Activated CD4-positive, alpha-beta memory T cell treated with anti-CD3 and anti-CD28 coated beads, Interleukin-2, amount 10 ng/mL, durations not matched to agents 7 days and 5 days (primary cell): ENCODE results near the gene PMPCA. TPM values are rescaled to one million over a fixed set of nuclear protein-coding genes. Genes with fewer than 3 reads are reported as not detected.

ENCODE experiments used
- CTCF ChIA-PET: fragments of 350-600 bp; sonication (Branson Sonifier 250); formaldehyde crosslinking; loops from one replicate; lab custom pipeline; 2021; ENCODE audit warnings: antibody characterized with exemption, inconsistent platforms; lab: Charles Lee
- POLR2A ChIA-PET: fragments of 350-600 bp; sonication (Branson Sonifier 250); formaldehyde crosslinking; loops from one replicate; lab custom pipeline; 2021; ENCODE audit warnings: antibody characterized with exemption; lab: Charles Lee
- DNase-seq: peaks from one replicate; pipeline ENCODE4 v3.0.0-alpha.2; 2020
- H3K27ac Mint-ChIP-seq: one replicate; pipeline ENCODE4 v1.8.0; 2021; ENCODE audit warnings: mild to moderate bottlenecking, mixed read lengths
- H3K27me3 Mint-ChIP-seq: one replicate; pipeline ENCODE4 v1.8.0; 2021; ENCODE audit warnings: mixed read lengths
- H3K36me3 Mint-ChIP-seq: one replicate; pipeline ENCODE4 v1.8.0; 2021; ENCODE audit warnings: low read depth, mixed read lengths
- H3K4me1 Mint-ChIP-seq: one replicate; pipeline ENCODE4 v1.8.0; 2021; ENCODE audit warnings: mixed read lengths
- H3K4me3 Mint-ChIP-seq: one replicate; pipeline ENCODE4 v1.8.0; 2021; ENCODE audit warnings: mild to moderate bottlenecking, mixed read lengths
- H3K9me3 Mint-ChIP-seq: one replicate; pipeline ENCODE4 v1.8.0; 2021; ENCODE audit warnings: mixed read lengths
- total RNA-seq, 2 experiments: library from RNA; stranded (reverse); gene quantifications; one replicate each; pipeline ENCODE4 v1.2.3, GENCODE V29; 2021

PMPCA gene
- total RNA-seq, 2 experiments from 2014 or later = 56.6 to 62.2 TPM

DNA sequence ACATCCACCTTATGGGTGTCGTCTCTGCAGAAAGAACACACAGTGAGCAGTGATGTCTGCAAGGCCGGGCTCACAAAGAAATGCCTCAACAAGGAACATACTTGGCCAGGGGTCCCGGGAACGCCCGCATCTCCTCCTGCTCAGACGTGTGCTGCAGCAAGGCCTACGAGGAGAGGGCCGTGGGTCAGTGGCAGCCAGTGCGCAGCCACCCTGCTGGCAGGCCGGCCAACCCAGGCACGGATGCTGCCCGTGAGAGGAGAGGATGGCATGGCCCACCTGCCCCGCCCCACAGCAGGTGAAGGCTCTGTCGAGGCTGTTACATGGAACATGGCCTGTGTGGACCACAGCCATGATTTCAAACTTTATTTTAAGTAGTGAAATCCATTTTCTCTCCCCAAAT, 53.1 kb downstream of the PMPCA start:
- peaks cover 66% of the 10 kb centered on the region for H3K36me3 Mint-ChIP-seq
- no peak overlapping the region for H3K4me3 Mint-ChIP-seq
- H3K9me3 Mint-ChIP-seq = no peaks in the 10 kb centered on the region
- ChIA-PET POLR2A (no interaction called here), CTCF (no interaction called here)
- no peak overlapping the region for H3K27ac Mint-ChIP-seq
- no peaks in the 10 kb centered on the region for H3K4me1 Mint-ChIP-seq
- H3K27me3 Mint-ChIP-seq = no peaks in the 10 kb centered on the region
- no peak for DNase-seq

DNA sequence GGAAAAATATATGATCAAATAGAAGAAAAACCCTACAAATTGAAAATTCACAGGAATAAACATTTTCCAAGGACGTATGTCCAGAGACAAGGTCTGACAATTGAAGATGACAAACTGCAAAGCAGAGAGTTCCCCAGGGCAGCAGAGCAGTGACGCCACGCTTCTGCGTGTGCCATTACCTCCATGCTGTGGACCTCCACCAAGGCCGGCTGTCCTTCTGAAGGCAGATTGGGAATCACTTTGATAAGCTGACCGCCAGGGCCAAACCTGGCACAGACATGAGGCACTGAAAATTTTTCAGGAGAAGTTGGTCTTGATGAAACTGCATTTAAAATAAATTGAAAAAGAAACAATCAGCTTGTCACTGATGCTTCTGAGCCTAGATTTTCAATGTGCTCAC, 53.8 kb downstream of the PMPCA start:
- CTCF ChIA-PET = interaction anchor here (0.6 kb wide), 1 partner anchor 583 kb away, joined by 4 read pairs; no protein-coding TSS in a partner anchor
- no peaks in the 10 kb centered on the region for H3K27me3 Mint-ChIP-seq
- H3K4me3 Mint-ChIP-seq = no peak overlapping the region
- no peak overlapping the region for H3K27ac Mint-ChIP-seq
- H3K36me3 Mint-ChIP-seq = peaks cover 65% of the 10 kb centered on the region
- DNase-seq = no peak
- H3K4me1 Mint-ChIP-seq = no peaks in the 10 kb centered on the region
- H3K9me3 Mint-ChIP-seq = no peaks in the 10 kb centered on the region
- POLR2A ChIA-PET = no interaction called here

DNA sequence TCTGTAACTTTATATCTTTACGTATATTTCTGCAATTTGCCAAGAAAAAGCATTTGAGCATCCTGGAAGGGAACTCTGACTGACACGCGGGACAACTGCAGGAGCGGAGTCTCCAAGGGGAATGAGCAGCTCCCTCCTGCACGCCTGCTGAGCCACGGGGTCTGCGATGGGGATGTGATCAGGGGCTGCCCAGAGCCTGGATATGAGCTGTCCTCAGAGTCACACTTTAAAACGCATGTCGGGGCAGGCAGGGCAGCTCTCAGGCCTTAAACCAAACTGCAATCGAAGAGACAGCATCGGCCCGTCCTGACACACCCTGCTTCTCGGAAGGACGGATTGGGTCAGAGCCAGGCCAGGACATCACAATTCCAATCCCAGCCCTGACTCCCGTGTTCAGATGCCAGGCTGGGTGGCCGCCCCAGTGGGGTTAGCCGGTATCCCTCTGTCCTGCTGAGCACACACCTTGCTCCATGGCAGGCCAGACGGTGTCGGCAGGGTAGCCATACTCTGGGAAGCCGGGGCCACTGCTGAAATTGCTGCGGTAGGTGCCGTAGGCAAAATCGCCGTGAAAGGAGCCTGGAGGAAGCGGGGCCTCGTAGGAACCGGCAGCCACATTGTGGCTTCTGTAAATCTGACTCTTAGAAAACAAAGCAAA, 55.2 kb downstream of the PMPCA start:
- no peaks in the 10 kb centered on the region for H3K9me3 Mint-ChIP-seq
- CTCF ChIA-PET = no interaction called here
- peaks cover 61% of the 10 kb centered on the region for H3K36me3 Mint-ChIP-seq
- H3K4me1 Mint-ChIP-seq = no peaks in the 10 kb centered on the region
- no peaks in the 10 kb centered on the region for H3K27me3 Mint-ChIP-seq
- no peak overlapping the region for H3K27ac Mint-ChIP-seq
- POLR2A ChIA-PET = no interaction called here
- DNase-seq = no peak
- no peak overlapping the region for H3K4me3 Mint-ChIP-seq

DNA sequence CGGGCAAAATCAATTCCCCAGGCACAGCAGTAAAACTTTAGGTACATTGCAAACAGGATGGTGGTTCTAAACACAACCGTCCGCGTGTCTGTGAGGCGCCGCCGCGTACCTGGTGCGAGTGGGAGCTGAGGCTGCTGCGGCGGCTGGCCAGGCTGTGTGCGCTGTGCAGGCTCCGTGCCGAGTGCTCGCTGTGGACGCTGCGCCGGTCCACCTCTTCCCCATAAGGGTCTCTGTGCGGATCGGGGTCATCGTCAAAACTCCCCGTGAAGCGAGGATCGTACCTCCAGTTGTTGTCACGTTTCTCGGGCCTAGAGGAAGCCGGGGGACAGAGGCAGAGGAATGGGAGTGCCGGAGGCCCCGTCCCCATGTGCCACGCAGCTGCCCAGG, 55.7 kb downstream of the PMPCA start:
- H3K36me3 Mint-ChIP-seq = peaks cover 58% of the 10 kb centered on the region
- H3K9me3 Mint-ChIP-seq = no peaks in the 10 kb centered on the region
- H3K27me3 Mint-ChIP-seq = no peaks in the 10 kb centered on the region
- POLR2A ChIA-PET = no interaction called here
- no peaks in the 10 kb centered on the region for H3K4me1 Mint-ChIP-seq
- no peak for DNase-seq
- no peak overlapping the region for H3K27ac Mint-ChIP-seq
- CTCF ChIA-PET = no interaction called here
- H3K4me3 Mint-ChIP-seq = no peak overlapping the region

DNA sequence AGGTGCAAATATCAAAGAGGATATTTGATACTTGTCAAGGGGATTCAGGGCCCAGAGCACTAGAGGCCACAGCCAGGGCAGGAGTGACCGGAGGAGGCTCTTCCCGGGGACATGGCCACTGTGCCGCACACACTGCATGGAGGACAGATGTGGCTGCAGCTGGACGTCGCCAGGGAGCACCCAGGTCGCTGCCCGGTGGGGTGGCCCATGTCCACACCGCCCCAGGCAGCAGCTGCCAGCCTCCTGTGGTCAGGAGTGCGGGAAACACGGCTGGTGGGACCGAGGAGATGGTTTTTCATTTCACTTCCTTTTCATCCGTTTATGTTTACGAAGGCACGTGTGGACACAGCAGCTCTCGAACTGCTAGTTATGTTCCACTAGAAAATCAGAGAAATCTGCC, 57.3 kb downstream of the PMPCA start:
- no peak for DNase-seq
- Mint-ChIP-seq H3K27me3 (no peaks in the 10 kb centered on the region), H3K27ac (no peak overlapping the region), H3K36me3 (peaks cover 50% of the 10 kb centered on the region), H3K9me3 (no peaks in the 10 kb centered on the region), H3K4me1 (no peaks in the 10 kb centered on the region), H3K4me3 (no peak overlapping the region)
- ChIA-PET CTCF (no interaction called here), POLR2A (interaction anchor here (1.5 kb wide), 1 partner anchor 14 kb away, joined by 3 read pairs; no protein-coding TSS in a partner anchor)

DNA sequence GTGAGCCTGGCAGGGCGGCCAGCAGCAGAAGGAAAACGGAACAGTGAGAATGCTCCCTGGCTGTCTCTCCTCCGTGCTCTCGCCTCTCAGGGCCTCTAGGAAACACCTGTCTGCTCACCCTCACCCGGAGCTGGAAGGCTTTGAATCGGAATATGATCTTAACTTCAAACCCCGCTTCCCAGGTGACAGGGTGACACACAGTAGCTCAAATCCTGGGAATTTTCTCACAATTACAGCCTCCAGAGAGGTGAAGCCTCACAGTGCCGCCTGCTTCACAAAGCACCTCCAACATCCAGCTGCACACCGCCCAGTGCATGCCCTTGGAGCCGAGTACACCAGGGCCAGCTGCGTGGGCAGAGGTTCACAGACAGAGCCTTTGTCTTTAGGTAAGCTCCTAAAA, 59.9 kb downstream of the PMPCA start:
- ChIA-PET POLR2A (no interaction called here), CTCF (no interaction called here)
- no peak for DNase-seq
- Mint-ChIP-seq H3K4me3 (no peak overlapping the region), H3K27ac (no peak overlapping the region), H3K4me1 (no peaks in the 10 kb centered on the region), H3K27me3 (no peaks in the 10 kb centered on the region), H3K9me3 (no peaks in the 10 kb centered on the region), H3K36me3 (peaks cover 51% of the 10 kb centered on the region)

DNA sequence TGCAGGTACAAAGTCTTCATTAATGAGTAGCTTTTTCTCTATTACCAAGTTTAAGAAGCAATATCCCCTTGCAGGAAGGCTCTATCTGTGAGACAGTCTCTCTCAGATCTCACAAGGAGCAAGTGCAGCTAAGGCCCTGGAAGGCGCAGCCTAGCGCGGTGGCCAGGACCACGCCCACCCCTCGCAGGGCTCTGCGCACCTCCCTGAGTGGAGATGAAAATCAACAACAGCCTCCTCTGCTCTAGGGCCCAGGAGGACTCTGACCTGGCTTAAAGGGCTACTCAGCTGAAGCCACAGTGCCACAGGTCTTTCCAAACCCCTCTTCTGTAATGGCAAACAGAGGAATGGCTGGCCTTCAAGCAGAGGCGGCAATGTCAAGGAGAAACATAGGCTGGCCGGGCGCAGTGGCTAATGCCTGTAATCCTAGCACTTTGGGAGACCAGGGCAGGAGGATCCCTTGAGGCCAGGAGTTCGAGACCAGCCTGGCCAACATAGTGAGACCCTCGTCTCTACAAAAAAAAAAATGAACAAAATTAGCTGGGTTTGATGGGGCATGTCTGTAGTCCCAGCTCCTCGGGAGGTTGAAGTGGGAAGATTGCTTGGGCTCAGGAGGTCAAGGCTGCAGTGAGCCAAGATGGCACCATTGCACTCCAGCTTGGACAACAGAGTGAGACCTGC, 60.5 kb downstream of the PMPCA start:
- H3K36me3 Mint-ChIP-seq = peaks cover 52% of the 10 kb centered on the region
- CTCF ChIA-PET = no interaction called here
- POLR2A ChIA-PET = no interaction called here

DNA sequence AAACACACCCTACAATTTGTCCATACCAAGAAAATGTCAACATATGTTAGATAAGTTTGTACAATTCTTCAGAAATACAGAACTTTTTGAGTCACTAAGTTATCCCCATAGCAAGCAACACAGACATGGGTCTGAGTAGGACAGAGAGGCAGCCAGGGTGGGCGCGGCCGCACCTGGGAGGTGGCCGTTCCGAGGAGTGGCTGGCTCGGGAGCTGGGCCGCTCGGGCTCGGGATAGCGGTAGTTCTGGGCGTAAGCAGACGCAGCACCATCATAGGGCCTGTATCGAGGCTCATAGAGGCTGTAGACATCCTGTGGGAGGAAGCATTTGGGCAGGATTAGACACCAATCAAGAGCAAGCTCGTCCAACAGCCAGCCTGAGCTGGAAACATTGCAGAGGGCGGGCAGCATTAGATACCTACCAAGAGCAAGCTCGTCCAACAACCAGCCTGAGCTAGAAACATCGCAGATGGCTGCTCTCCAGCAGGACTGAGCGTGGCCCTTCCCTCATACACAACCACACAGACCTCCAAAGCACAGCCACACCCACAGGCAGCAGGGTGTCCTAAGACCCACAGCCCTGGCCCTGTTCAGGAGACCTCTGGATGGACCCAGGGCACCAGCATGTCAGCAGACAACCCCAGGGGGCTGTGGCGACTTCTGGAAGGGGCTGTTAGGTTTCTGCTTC, 61.5 kb downstream of the PMPCA start:
- CTCF ChIA-PET = no interaction called here

More for the DNA sequence above, 60.5 kb downstream of the PMPCA start:
- no peak for DNase-seq
- Mint-ChIP-seq H3K27me3 (no peaks in the 10 kb centered on the region), H3K4me3 (no peak overlapping the region), H3K27ac (no peak overlapping the region), H3K4me1 (no peaks in the 10 kb centered on the region), H3K9me3 (no peaks in the 10 kb centered on the region)

DNA sequence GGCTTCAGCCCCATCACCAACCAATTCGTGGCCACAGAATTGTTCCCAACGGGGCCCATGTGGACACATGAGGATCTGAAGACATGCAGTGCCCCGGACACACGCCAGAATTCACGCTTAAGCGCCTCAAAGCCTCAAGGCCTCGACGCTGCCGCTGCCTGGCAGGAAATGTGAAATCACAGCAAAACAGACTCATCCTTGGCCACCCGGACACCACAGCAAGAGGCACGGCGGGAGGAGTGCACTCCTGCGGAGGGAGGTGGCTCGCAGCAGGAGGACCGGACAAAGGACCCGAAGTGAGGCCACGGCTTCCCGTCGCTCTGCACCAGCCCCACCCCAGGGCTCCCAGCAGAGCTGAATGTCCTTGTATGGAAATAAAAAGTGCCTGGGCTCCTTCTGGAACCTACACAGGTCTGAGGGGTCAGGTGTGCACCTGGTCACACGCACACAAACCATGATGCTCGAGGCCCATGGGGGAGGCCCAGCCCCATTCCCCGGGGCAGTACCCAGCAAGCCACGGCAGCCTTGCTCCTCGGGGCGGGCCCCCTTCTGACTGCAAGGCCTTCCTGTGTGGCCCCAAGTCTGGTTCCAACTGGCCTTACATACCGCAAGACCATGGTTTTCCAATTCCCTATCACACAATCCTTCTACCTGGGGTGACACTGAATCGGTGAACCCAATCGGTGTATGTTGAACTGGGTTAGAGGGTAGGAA, 62.3 kb downstream of the PMPCA start:
- DNase-seq = no peak
- no peaks in the 10 kb centered on the region for H3K4me1 Mint-ChIP-seq
- H3K27me3 Mint-ChIP-seq = no peaks in the 10 kb centered on the region
- peaks cover 49% of the 10 kb centered on the region for H3K36me3 Mint-ChIP-seq
- POLR2A ChIA-PET = no interaction called here
- H3K27ac Mint-ChIP-seq = no peak overlapping the region
- H3K4me3 Mint-ChIP-seq = no peak overlapping the region
- no peaks in the 10 kb centered on the region for H3K9me3 Mint-ChIP-seq
- CTCF ChIA-PET = no interaction called here

More for the DNA sequence above, 61.5 kb downstream of the PMPCA start:
- Mint-ChIP-seq H3K9me3 (no peaks in the 10 kb centered on the region), H3K4me3 (no peak overlapping the region), H3K4me1 (no peaks in the 10 kb centered on the region), H3K27me3 (no peaks in the 10 kb centered on the region), H3K36me3 (peaks cover 47% of the 10 kb centered on the region), H3K27ac (no peak overlapping the region)
- POLR2A ChIA-PET = no interaction called here
- no peak for DNase-seq

DNA sequence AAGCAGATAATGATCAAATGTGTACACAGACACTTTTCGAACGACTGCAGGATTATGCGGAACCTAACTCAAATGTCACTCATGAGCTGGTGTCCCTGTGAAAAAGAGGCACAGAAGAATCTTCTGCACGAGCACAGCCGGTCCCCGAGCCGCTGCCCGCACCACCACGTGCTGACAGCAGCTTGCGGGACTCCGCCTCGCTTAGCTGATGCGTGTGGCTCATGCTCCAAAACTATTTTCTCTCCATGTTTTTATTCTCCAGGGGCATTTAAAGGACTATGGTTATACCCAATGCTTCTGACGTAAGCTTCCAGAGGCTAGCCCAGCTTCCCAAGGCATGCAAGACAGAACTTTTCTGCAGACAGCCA, 62.9 kb downstream of the PMPCA start:
- H3K27ac Mint-ChIP-seq = no peak overlapping the region
- no peaks in the 10 kb centered on the region for H3K9me3 Mint-ChIP-seq
- no peak for DNase-seq
- POLR2A ChIA-PET = no interaction called here
- CTCF ChIA-PET = no interaction called here
- no peaks in the 10 kb centered on the region for H3K4me1 Mint-ChIP-seq
- no peaks in the 10 kb centered on the region for H3K27me3 Mint-ChIP-seq
- no peak overlapping the region for H3K4me3 Mint-ChIP-seq
- H3K36me3 Mint-ChIP-seq = peaks cover 48% of the 10 kb centered on the region

Other genes starting within 250 kb of the PMPCA start
- gene LHX3, start 205.5 kb upstream of the PMPCA start, total RNA-seq = under 1 TPM in 1 of 2 experiments, not detected in 1; 0.08 TPM
- gene QSOX2, start 164.8 kb upstream of the PMPCA start, total RNA-seq = 10 to 100 TPM; 12.4 to 13.4 TPM
- gene CCDC187, start 106.6 kb upstream of the PMPCA start, total RNA-seq = not detected
- 1 to 10 TPM; 6.0 to 6.5 TPM for gene GPSM1, start 83.1 kb upstream of the PMPCA start, total RNA-seq
- 10 to 100 TPM; 11.5 TPM for gene DNLZ, start 46.9 kb upstream of the PMPCA start, total RNA-seq
- 1 to 10 TPM in 1 of 2 experiments, under 1 TPM in 1; 0.55 to 1.3 TPM for gene CARD9, start 37.0 kb upstream of the PMPCA start, total RNA-seq
- 1 to 10 TPM; 8.8 TPM for gene SNAPC4, start 10.5 kb upstream of the PMPCA start, total RNA-seq
- gene ENTR1, start within 50 bp of the PMPCA start, total RNA-seq = 10 to 100 TPM; 49.2 to 54.9 TPM
- gene INPP5E, start 29.2 kb downstream of the PMPCA start, total RNA-seq = 10 to 100 TPM; 19.5 to 21.6 TPM
- 10 to 100 TPM; 56.1 to 61.0 TPM for gene SEC16A, start 72.4 kb downstream of the PMPCA start, total RNA-seq
- 10 to 100 TPM; 58.8 to 59.8 TPM for gene NOTCH1, start 135.4 kb downstream of the PMPCA start, total RNA-seq